Lower leg skin (tissue), 4 donors: ENCODE results near the gene GNB1. TPM values are rescaled to one million over a fixed set of nuclear protein-coding genes. Genes with fewer than 3 reads are reported as not detected.

Experiments
- DNase-seq, 2 donors: peaks; one replicate each; pipeline ENCODE4 v3.0.0-alpha.2; 2019; ENCODE audit warnings: low spot score in 2 of 2
- H3K4me3 ChIP-seq: fragments of 200-600 bp; sonication (generic); 2 replicates; pipeline ENCODE4 v1.5.1; 2017; ENCODE audit warnings: mild to moderate bottlenecking, low read depth; ENCODE audit not compliant: poor library complexity, severe bottlenecking
- CTCF ChIP-seq, 3 donors: fragments of 450-650 bp; IDR thresholded peaks; one replicate each; pipeline ENCODE4 v1.5.1; 2016; ENCODE audit warnings: antibody characterized with exemption in 3 of 3, mild to moderate bottlenecking in 3 of 3, moderate library complexity in 2 of 3
- POLR2A ChIP-seq, 2 donors: fragments of 450-650 bp; IDR thresholded peaks; one replicate each; pipeline ENCODE4 v1.6.1; 2016 to 2017; ENCODE audit warnings: antibody characterized with exemption in 2 of 2, mild to moderate bottlenecking in 1 of 2, moderate library complexity in 1 of 2
- WGBS, 2 donors: methylation state at CpG; one replicate each; pipeline ENCODE4 v1.1.5; 2018; 5-methylcytosine and 5-hydroxymethylcytosine counted together
- intact Hi-C: fragments of 100-400 bp; cut with DNase I; formaldehyde crosslinking; loops from one replicate; pipeline ENCODE4 v1.15.0; 2023; ENCODE audit warnings: low total_unique reads
- total RNA-seq, 4 donors: library from RNA; depleted of rRNA; stranded (reverse); fragments of >200 nt; gene quantifications; one replicate each; pipeline ENCODE4 v1.1.0, GENCODE V29; 2016

Gene GNB1
- total RNA-seq, 4 donors from 2014 or later, result 103 to 141 (median 123) TPM

GRCh38 chr1:1921459-1921862 lies 30.6 kb upstream of the GNB1 start:
- intact Hi-C loops, result no loop called here
- TF ChIP-seq CTCF (IDR thresholded peaks at IDR 0.05) (no peak), POLR2A (IDR thresholded peaks at IDR 0.05) (no peak)
- DNase-seq, result peak in 1 of 2 donors; percentile 13
- H3K4me3 ChIP-seq, result no peak overlapping the region
- 82 to 92% methylated on average over 4 to 6 of the region's 6 CpGs for WGBS, 2 donors

GRCh38 chr1:1920608-1921458 lies 29.9 kb upstream of the GNB1 start:
- intact Hi-C loops, result no loop called here
- peak in 1 of 2 donors; percentile 15 for DNase-seq
- TF ChIP-seq CTCF (IDR thresholded peaks at IDR 0.05) (no peak), POLR2A (IDR thresholded peaks at IDR 0.05) (no peak)
- 81 to 85% methylated on average over 15 to 27 of the region's 27 CpGs for WGBS, 2 donors
- H3K4me3 ChIP-seq, result no peak overlapping the region

DNA sequence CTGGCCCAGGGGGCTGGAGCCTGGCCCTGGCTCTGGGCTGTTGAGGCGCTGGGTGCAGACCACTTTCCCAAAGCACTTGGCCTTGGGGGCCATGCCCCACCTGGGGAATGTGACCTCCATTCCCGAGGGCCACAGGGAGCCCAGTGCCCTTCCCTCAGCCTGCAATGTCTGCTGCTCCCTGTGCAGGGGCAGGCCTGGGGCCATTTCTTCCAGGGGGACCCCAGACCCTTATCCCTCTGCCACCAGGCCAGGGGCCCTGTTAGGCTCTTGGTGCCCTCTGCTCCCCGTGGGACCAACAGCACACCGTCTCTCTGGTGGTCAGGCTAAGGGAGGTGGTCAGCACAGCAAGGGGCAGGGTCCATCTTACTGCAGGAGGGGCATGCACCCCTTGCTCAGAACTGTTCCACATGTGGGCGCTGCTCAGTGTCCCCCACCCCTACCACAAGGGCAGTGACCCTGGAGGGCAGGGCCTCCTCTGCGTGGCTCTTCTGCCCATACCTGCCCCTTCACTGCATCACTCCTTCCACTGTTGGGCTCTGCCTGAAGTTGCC lies 29.2 kb upstream of the GNB1 start:
- intact Hi-C loops, result no loop called here
- no peak for TF ChIP-seq CTCF (IDR thresholded peaks at IDR 0.05)
- no peak for TF ChIP-seq POLR2A (IDR thresholded peaks at IDR 0.05)
- H3K4me3 ChIP-seq, result no peak overlapping the region
- DNase-seq, result no peak
- WGBS, 2 donors, result 91 to 100% methylated on average over 2 to 6 of the region's 6 CpGs

DNA sequence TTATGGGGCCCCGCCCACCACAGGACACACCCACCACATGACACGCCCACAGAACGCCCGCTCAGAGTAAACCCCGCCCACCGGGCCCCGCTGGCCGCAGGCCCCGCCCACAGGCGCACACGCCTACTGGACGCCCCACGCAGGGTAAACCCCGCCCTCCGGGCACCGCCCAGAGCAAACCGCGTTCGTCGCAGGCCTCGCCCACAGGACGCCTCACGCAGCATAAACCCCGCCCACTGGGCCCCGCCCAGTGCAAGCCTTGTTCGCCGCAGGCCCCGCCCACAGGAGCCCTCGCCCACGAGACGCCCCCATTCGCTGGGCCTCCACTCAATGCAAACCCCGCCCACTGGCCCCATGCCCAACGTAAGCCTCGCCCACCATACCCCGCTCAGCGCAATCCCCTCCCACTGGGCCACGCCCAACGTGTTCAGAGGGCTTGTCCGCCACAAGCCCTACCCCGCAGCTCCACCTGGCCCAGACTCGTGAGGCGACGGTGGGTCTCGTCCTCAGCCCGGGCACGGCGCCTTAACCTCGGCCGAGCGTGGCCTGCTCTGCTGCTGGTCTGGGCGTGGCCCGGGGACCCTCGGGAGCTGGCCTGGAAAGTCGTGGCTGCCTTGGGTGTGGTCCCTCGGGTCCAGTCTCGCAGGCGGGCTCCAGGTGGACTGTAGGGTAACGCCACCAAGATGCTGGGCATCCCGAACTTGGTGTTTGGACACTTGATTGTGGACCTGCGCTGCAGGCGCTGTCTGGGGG lies 28.6 kb upstream of the GNB1 start:
- H3K4me3 ChIP-seq, result no peak overlapping the region
- DNase-seq, result peak; percentile 98 to 100
- TF ChIP-seq POLR2A (IDR thresholded peaks at IDR 0.05) (no peak), CTCF (IDR thresholded peaks at IDR 0.05) (no peak)
- intact Hi-C loops, result no loop called here
- 9 to 14% methylated on average over 19 to 56 of the region's 62 CpGs for WGBS, 2 donors

DNA sequence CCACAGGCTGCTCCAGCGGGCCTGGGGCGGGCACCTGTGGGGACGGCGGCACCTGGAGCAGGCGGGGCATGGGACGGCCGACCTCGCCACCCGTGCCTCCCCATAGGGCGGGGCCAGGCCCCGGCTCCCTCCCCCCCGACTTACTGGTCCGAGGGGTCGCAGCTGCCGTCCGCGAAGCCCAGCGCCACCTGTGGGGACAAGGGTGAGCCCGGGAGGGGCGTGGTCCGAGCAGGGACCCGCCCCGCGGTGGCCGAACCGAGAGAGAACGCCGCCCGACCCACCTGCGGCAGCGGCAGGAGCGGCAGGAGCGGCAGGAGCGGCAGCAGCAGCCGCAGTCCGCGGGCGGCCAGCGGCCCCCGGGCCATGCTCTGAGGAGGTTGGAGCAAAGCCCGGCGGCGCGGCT lies 28.0 kb upstream of the GNB1 start, which contains the start of gene TMEM52:
TMEM52 (minus strand) TSS at position 379 of the 403 bp plus-strand sequence; CDS start at position 365, 14 bp downstream.
- 0% methylated on average over 14 of the region's 44 CpGs; no CpG with 5 or more reads in 1 of the 2 donors for WGBS, 2 donors
- no peak for DNase-seq
- no peak for TF ChIP-seq CTCF (IDR thresholded peaks at IDR 0.05)
- TF ChIP-seq POLR2A (IDR thresholded peaks at IDR 0.05), result no peak
- H3K4me3 ChIP-seq, result no peak within 1 kb of the TSS
- intact Hi-C loops, result no loop called here
